DMS114 treated with DMSO at 0.1 percent for 48 hours (cell line): ENCODE data around the gene ACAN.

Experiments
- DNase-seq: peaks from one replicate; lab custom pipeline; 2025; ENCODE audit not compliant: unreplicated experiment; lab: John Stamatoyannopoulos, UW

ACAN gene

GRCh38 chr15:88803241-88803919 is at the start of gene ACAN:
ACAN (plus strand) TSS chr15:88803436; CDS start chr15:88836207, 32,771 bp downstream.
- DNase-seq = no peak

GRCh38 chr15:88756521-88756920 is 46.7 kb upstream of the ACAN start:
- no peak for DNase-seq

- DNase-seq = no peak
Measured at GRCh38 chr15:88756921-88757320, 46.3 kb upstream of the ACAN start.

- no peak for DNase-seq
Measured at GRCh38 chr15:88759872-88760271, 43.4 kb upstream of the ACAN start.

DNA sequence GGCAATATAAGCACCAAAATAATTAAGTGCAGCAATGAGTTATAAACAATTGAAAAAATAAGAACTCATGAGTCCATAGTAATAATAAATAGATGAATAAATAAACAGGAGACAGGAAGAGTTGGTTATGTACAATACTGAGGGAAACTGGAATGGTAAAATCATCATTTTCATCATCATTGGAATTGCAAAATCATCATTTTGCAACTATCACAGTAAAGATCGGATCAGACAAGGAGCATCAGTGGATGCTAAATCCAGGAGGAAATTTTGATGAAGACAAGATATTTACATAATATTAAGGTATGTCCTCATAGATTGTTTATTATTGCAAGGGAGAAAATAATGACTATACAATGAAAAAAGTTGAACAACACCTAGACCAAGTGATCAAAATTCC is 38.8 kb upstream of the ACAN start:
- DNase-seq = no peak

- no peak for DNase-seq
Measured at GRCh38 chr15:88765212-88765611, 38.0 kb upstream of the ACAN start.

- DNase-seq = no peak
Measured at GRCh38 chr15:88769161-88769971, 33.9 kb upstream of the ACAN start.

GRCh38 chr15:88775776-88776175 is 27.5 kb upstream of the ACAN start:
- no peak for DNase-seq

DNA sequence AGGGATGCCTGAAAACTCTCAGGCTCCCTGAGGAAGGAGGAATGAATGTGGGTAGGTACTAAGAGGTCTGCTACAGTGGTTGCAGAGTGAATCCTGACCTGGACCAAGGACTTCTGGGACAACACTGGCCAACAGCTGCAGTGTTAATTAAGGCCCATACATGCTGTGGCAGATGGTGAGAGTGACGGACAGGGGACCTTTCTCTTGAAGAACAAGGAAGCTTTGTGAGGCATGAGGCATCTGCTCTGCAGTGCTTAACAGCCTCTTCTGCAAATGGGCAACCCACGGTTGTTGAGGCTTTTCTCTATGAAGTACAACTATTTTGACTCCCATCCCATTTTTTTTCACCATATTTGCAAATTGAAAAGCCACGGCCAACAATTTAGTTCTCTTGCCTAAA is 26.6 kb upstream of the ACAN start:
- no peak for DNase-seq

GRCh38 chr15:88779944-88780343 is 23.3 kb upstream of the ACAN start:
- no peak for DNase-seq

- DNase-seq = no peak
Measured at GRCh38 chr15:88782465-88782864, 20.8 kb upstream of the ACAN start.

GRCh38 chr15:88785217-88785616 is 18.0 kb upstream of the ACAN start:
- DNase-seq = no peak

GRCh38 chr15:88788036-88788435 is 15.2 kb upstream of the ACAN start:
- DNase-seq = no peak

- DNase-seq = no peak
Measured at GRCh38 chr15:88788816-88789215, 14.4 kb upstream of the ACAN start.

DNA sequence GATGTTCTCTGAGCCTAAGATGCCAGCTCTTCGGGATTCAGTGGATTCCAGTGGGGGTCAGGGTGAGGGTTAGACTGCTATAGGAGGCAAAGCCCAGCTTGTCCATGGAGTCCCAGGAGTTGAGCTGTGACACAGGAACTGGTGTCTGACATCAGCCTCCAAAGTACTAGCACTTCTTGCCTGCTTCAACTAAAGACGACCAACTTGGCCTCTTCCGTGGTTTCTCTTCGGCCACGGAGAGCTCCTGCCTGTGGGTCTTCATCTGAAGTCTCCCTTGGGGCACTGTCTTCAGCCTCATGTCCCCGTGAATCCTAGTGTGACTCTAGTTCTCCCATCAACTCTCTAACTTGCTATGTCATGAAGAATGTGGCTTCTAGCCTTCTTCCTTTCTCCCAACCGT is 12.8 kb upstream of the ACAN start:
- no peak for DNase-seq

- DNase-seq = no peak
Measured at GRCh38 chr15:88791637-88792036, 11.6 kb upstream of the ACAN start.

- no peak for DNase-seq
Measured at GRCh38 chr15:88792342-88793282, 10.6 kb upstream of the ACAN start.

DNA sequence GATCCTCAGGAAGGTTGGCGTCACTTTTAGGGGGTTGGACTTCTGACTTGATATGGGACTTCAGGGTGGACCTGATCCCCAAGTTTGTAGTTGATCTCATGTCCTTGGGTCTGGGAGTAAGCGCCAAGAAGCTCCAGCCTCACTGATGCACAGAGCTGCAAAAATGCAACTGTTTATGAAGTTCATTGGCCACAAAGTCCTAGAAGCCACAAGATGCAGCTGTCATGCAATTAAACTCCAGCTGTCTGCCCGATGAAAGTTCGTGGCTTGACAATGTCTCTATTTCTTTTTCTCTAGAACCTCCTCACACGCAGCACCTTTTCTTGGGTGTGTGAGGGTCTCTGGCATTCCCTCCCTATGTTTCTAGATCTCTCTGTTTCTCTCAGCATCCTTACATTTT is 9.2 kb upstream of the ACAN start:
- no peak for DNase-seq

DNA sequence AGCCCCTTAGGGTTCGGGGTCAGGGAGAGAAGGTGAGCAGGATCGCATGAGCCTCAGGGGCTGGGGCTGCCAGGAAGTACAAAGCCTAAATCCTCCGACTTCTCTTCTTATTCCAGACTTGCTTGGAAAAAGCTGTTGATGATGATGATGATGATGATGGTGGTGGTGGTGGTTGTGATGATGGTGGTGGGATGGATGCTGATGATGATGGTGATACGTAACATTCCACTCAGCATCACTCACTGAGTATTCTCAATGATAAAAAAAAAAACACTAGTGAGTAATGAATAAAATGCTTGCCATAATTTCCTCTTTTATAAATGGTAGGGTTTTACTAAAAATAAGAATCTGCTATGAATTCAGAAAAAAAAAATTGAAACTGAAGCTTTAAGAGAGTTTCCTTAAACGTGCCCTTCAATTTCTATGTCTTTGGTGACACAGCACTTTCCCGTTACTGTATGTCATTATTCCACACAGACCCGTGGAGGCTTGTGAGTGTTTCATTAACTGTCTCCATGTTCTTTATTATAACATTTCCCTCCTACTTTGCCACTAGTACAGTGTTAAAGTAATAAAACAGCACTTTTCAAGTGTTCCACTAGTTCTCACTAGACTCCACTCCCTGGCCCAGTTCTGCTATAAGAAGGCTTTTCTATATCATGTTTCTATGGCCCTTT is 5.4 kb upstream of the ACAN start:
- DNase-seq = no peak

DNA sequence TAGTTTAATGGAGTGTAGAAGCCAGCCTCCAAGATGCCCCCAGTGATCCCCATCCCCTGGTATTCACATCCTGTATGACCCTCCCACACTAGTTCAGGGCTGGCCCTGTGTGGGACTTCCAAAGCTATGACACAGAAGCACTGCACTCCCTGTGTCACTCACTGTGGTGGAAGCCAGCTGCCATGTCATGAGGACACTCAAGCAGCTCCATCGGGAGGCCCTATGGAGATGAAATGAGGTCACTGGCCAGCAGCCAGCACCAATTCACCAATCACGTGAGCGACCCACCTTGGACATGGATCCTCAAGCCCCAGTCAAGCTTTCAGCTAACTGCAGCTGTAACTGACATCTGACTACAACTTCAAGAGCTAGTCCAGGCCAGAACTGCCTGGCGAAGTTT is 3.9 kb upstream of the ACAN start:
- DNase-seq = no peak

- no peak for DNase-seq
Measured at GRCh38 chr15:88800026-88800425, 3.2 kb upstream of the ACAN start.
